Endometrial microvascular endothelial cells (primary cell): ENCODE results near the gene LTBP3. TPM values are rescaled to one million over a fixed set of nuclear protein-coding genes. Genes with fewer than 3 reads are reported as not detected.

Experiments used
- in situ Hi-C: cut with HindIII; loops from 2 replicates; pipeline ENCODE4 v1.10.0; 2017; ENCODE audit warnings: low sequenced_read_pairs, low pct_unique_long_range_greater_than_20kb; ENCODE audit errors: inconsistent ontology term
- total RNA-seq: library from RNA; depleted of rRNA; stranded (reverse); fragments of >200 nt; gene quantifications from one replicate; pipeline ENCODE4 v1.2.3, GENCODE V29; 2015; ENCODE audit errors: inconsistent ontology term

The LTBP3 gene
- total RNA-seq, 1 donor from 2014 or later = 42.3 TPM

DNA sequence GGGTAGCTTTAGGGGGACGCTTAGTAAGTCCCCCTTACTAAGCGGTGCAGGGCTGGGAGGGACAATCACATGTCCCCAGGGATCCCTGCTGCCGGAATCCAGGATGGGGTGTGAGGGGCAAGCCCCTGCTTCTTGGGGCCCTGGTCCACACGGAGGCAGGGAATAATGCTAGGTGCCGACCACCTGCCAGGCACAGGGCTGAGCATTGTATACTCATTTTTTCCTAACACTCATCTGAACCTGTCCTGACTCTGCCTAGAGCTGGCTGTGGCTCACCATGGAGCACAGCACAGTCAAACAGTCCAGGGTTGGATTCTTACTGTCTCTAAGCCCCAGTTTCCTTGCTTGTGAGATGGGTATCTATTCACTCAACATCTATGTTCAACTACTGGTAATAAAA lies 1.4 kb upstream of the LTBP3 start:
- in situ Hi-C loops = no loop called here

DNA sequence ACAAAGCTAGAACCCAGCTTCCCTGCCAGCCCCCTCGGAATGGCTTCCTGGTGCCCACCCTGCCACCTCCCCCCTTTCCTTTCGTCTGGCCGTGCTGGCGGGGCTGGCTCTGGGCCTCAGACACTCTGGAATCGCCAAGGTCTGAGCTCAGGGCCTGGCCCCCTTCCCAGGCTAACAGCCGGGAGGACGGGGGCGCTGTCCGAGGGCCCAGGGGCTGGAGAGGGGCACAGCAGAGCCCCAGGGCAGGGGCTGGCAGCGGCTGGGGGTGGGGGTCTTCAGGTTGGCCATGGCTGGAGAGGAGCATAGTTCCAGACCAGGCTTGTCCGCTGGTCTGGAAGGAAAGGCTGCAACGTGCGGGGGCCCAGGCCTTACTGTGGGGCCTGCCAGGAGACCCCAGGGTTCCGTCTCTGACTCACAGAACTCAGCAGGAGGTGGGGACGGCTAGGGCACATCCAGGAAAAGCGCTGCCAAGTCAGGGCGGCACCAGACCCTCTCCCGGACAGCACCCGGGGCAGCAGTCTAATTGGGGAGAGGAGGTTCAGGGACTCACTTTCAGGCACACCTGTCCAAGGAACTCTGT lies 861 bp upstream of the LTBP3 start:
- in situ Hi-C loops = no loop called here

DNA sequence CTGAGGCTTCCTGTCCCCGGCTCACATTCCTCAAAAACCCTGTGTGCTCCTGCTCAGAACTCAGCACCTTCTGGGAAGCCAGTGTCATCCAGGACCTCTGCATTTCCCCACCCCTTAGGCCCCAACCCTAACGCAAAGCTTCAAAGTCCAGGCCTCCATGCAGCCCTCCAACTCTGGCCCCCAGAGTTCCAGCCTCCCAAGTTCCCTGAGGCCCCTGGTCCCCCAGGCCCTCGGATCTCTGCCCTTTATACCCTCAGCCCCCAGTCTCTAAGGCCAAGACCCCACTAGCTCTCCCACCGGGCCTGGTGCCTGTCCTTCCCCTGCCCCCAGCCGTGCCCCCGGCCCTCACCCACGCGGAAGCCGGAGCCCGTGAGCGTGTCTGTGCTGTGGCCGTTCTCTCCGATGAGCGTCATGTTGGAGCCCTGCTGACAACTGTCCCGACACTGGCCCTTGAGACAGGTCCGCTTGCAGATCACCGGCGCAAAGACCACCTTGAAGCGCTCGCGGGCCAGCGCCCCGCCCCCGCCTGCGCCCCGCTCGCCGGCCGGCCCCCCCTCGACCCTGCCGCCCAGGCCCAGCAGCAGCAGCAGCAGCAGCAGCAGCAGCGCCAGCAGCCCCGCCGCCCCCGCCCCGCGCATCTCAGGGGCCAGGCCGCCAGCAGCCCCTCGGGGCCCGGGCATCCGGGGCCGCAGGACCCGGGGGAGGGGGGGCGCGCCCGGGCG lies 718 bp downstream of the LTBP3 start:
- in situ Hi-C loops = no loop called here

DNA sequence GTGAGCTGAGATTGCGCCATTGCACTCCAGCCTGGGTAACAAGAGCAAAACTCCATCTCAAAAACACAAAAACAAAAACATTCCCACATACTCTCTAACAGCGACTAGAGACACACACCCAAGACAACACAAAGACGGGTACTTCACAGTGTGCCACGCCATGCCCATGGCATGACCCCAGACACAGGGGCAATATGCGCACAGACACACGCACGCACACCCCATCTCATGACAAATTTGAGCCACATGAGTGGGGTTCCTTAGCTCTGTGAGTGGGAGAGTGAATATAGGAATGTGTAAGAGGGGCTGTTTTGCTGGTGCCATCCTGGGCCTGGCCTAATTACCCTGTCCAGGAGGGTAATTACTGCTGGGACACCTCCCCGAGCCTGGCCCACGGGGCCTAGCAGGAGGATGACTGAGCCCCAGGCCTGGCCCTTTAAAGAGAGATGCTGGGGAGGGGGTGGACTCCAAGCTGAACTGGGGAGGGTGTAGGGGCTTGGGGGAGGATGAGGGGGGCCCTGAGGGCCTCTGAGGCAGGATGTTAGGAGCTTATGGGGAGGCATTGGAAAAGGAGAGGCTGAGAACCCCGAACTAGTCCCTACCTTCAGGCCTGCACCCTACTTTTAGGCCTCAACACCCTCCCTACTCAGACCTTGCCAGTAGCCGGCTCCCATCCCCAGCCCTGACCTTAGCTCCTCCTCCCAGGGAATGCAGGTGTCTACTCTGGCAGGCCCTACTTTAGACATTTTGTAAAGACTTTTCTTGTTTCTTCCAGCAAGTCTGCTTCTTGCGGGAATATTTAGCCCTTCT lies 1.5 kb downstream of the LTBP3 start:
- in situ Hi-C loops = no loop called here

DNA sequence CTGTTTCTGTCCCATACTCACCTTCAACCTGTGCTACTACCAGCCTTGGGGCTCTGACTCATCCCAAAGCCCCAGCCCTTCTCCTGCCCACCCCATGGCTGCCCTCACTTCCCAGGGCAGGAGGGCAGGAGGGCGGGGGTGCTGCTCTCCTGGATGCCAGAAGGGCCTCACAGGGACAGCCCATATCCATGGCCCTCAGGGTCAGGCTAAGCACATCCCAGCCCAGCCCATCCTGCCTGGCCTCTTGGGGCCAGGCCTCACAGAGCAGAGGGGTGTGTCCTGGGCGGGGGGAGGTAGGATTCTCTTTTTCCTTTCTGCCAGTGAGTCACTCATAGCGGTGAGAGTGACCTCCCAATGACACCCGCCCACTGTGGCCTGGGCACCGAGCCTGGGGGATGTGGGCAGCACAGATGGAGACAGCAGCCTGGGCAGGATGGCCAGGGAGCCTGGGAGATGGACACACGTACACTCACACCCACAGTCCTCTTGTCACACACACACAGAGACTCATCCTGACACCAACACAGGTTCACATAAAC lies 2.4 kb downstream of the LTBP3 start:
- in situ Hi-C loops = no loop called here

DNA sequence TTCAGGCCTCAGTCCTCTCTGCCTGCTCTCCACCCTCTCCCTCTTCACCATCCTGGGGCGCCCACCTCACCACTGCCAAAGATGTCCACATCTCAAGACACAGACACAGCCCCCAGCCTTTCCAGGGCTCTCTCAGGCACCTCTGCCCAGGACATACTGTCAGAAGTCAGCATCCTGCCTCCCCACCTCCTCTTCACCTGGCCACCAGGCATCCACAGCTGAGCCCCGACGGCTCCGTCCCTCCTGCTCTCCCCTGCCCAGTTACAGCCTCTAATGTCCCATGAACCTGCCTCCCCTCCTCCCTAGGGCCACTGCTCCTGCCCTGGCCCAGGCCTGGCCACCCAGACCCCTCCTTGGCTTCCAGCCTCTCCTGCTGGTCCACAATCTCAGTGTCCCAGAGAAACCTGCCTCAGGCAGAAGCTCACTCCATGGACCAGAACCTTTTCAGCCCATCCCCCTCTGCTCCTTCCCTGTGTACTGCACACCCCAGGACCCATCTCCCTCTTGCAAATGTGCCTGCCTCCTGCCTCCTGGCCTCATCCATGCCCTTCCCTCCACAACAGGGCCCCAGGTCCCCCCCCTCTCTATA lies 3.2 kb downstream of the LTBP3 start:
- in situ Hi-C loops = no loop called here

DNA sequence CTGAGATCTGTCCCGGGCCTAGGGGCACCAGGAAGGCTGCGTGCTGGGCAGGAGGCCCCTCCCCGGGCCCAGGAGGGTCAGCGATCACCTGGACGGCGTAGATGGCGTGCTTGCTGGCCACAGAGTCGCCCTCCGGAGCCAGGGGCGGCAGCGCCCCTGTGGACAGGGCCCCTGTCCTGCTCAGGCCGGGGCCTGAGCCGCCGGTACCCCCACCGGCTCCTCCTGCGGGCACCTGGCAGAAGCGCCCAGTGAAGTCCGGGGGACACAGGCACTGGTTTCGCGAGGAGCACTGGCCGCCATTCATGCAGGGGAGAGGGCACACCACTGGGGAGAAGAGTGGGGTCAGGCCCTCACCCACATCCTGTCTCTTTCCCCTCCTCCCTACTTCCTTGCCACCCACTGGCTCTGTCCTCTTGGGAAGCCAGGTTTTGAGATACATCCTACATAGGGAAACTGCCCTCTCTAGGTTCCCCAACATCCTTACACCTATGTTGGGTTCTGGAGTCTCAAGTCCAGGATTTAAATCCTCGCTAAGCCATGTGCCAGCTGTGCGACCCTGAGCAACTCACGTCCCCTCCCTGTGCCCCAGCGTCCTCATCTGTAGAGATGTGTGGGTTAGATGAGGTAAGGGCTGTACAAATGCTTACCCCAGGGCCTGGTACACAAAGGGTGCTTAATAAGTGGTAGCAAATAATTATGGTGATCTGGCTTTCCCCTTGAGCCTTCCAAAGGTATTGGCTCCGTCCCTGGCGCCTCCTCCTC lies 3.9 kb downstream of the LTBP3 start:
- in situ Hi-C loops = no loop called here

DNA sequence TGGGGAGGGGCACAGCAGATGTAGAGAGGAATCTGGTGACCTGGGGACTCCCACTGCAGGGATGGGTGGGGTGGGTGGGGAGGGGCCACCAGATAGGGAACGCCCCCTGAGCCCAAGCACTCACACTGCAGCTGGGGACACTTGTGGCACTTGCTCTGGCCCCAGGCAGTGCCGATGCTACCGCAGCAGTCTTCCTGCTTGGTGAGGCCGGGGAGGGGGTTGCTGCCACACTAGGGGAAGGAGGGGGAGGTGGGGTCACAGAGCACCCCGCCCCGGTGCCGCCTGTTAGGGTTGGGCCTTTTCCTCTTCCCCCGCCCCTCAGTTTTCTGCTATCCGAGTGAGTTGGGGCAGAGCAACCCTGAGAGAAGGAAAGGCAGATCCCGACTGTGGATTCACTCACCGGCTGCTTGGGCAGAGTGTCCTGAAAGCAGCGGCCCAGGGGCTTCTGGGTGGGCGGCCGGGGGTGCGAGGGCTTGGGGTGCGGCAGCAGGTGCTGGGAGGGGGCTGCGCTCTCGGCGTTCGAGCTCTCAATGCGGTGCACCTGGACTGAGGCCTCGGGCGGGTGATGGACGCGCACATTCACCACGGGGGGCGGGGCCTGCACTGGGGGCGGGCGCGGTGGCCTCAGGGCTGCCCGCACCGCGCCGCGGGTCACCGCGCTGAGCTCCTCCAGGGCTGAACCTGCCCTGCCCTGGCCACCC lies 4.7 kb downstream of the LTBP3 start:
- in situ Hi-C loops = no loop called here

DNA sequence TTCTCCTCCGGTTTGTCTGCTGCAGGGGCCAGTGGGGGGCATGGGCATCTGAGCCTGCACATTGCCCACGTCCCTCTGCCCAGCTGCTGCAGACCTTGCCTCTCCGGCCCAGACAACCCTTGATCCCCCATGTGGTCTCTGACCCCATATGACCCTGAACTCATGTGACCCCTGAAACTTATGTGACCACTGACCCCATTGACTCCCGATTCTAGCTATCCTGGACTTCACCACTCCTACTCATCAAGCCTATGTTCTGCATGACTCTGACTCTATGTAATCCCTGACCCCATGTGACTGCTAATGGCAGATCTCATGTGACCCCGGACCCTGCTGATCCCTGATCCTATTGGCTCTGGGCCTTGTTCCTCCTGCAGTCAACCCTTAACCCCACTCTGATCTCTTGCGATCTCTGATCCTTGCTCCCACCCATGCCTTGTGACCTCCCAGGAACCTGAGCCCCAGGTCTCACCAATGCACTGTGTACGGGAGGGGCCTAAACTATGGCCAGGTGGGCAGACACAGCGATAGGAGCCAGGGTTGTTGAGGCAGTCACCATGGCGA lies 5.7 kb downstream of the LTBP3 start:
- in situ Hi-C loops = no loop called here

DNA sequence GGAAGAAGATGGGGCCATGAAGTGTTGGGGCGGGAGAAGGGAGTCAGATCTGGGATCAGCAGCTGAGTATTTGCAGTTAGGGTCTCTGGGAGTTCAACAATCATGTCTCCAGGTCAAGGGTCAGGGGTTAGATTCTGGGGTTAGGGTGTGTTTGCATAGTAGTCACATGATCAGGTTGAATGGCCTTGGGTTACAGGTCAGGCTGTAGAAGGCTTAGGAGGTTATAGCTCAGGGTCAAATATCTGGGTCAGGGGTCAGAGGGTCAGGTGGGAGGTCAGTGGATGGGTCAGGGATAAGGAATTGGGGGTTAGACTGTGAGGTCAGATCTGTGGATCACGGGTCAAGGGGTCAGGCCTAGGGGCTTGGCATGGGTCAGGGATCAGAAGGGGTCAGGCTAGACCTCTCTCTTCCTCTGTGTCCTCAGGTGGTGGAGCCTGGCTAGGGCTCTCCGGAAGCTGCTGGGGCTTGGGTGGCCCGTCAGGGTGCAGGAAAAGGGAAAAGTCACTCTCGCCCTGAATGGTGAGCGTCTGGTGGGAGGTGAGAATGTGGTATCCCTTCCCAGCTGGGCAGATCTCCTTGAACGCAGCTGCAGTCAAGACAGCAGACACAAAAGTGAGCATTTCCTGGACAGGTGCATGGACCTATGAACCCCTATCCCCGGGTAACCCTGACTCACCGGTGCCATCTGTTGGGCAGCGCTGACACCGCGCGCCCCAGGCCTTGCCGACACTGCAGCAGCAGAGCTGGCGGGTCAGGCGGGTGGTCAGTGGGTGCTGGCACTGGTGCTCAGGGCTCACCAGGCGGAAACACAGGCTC lies 6.4 kb downstream of the LTBP3 start:
- in situ Hi-C loops = no loop called here

DNA sequence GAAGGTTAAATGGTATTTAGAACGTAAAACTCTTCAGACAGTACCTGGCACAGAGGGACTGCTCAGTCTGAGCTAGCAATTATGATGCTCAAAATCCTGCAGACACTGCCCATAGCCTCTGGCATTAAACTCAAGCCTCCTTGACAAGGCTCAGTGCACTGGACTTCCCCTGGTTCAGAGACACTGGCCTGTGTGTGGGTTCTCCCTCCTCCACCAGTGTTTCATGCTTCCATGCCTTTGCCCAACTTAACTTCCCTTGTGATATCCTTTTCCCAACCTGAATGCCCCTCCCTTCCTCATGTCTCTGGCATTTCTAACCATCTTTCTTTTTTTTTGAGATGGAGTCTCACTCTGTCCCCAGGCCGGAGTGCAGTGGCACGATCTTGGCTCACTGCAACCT lies 9.1 kb downstream of the LTBP3 start:
- in situ Hi-C loops = no loop called here

DNA sequence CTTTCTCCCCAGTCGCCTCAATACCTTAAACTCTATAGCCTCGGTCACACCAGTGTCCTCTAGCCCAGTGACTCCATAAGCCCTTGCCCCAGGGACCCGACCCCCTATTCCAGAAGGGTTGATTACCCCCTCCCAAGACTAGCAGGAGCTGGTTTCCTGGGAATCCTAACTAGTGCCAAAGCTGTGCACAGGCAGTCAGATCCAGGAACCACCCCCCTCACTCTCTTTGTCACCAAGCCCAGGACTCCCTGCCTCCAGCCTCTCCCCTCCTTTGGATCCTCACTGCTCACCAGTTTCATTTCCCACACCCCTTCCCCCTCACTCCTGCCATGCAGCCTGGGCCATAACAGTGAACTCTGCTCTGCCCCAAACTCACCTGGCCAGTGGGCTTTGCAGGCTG lies 9.8 kb downstream of the LTBP3 start:
- in situ Hi-C loops = no loop called here

DNA sequence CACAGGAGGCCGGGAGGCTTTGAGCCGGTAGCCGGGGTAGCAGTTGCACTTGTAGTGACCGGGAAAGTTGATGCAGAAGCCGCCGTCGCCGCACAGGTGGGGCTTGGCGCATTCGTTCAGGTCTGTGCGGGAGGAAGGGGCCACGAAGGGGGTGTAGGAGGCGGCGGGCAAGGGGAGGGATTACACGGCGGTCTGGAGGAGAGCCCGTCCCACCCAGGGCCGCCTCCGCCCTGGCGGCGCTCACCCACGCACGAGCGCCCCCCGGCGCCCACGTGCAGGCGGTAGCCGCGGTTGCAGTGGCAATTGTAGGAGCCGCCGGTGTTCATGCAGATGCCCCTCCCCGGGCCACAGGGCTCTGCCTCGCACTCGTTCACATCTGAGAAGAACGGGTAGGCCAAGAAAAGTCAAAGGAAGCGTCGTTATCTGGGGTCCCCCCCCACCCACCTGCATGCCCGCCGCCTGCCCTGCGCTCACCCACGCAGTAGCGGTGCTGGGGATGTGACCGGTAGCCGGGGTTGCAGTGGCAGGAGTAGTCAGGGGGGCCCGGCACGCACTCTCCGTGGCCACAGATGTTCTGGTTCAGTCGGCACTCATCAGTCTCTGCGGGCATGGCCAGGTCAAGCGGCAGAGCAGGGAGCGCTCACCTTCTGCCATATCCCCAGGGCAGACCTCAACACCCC lies 10.6 kb downstream of the LTBP3 start:
- in situ Hi-C loops = no loop called here

DNA sequence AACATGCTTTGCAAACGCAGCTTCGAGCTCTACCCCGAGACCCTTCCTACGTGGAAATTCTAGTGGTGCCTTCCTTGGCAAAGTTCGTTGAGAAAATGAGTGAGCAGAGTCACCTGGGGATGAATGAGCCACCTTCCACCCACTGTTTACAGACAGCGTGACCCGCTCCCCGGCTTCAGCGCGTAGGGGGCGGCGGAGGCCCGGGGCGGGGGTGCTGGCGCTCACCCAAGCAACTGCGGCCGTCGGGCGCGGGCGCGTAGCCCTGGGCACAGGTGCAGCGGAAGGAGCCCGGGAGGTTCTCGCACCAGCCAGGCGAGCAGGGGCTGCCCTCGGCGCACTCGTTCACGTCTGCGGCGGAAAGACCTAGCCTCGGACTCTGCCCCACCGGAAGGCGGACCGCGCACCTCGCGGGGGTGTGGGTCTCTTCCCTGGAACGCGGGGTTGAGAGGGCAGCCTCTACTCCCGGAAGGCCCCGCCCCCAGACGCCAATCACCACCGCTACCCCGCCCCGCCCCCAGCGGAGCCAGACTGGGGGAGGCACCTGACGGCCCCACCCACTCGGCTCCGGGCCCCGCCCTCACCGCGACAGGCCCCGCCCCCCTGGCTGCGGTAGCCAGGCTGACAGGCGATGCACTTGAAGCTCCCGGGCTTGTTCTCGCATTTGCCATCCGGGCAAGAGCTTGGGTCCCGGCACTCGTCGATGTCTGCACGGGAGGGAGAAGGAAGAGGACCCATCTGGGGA lies 11.8 kb downstream of the LTBP3 start:
- in situ Hi-C loops = no loop called here

DNA sequence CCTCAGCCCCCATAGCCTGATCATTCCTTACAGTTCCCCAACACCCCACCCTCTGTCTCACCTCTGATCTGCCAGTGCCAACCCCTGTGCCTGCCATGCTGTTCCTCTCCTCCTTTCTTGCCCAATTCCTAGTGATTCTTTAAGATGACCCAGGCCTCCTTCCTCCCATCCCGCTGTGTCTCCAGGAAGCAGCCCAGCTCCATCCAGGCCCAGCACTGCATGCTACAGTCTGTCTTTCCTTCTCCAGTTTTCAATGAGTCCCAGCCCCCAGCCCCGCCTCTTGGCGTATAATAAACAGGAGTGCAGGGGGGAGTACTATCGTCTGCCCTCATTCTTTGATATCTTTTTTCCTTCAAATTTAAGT lies 12.3 kb downstream of the LTBP3 start:
- in situ Hi-C loops = no loop called here

DNA sequence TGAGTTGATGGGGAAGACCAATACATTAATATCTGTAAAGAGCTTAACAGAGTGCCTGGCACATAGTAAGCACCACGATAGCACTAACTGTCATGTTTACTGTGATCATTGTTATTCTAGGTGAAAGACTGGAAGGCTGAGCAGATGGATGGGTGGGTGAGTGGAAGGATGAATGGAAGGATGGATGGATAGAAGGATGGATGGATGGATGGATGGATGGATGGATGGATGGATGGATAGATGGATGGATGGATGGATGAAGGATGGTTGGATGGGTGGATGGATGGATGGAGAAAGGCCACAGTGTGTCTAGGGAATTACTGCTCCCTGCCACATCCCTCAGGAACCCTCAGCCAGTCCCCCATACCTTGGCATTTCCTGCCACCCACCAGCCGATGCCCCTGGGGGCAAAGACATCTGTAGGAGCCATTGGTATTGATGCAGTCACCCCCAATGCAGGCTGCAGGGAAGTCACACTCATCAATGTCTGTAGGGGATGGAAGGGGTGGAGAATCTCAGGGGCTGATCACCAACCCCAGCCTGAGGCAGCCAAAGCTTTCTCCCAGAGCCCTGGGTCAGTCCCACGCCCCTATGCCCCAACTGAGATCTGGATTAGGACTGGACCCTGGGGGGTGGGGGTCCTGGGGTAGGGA lies 15.3 kb downstream of the LTBP3 start:
- in situ Hi-C loops = no loop called here
